ENCODE results near the gene TGFB1.

Gene TGFB1

DNA sequence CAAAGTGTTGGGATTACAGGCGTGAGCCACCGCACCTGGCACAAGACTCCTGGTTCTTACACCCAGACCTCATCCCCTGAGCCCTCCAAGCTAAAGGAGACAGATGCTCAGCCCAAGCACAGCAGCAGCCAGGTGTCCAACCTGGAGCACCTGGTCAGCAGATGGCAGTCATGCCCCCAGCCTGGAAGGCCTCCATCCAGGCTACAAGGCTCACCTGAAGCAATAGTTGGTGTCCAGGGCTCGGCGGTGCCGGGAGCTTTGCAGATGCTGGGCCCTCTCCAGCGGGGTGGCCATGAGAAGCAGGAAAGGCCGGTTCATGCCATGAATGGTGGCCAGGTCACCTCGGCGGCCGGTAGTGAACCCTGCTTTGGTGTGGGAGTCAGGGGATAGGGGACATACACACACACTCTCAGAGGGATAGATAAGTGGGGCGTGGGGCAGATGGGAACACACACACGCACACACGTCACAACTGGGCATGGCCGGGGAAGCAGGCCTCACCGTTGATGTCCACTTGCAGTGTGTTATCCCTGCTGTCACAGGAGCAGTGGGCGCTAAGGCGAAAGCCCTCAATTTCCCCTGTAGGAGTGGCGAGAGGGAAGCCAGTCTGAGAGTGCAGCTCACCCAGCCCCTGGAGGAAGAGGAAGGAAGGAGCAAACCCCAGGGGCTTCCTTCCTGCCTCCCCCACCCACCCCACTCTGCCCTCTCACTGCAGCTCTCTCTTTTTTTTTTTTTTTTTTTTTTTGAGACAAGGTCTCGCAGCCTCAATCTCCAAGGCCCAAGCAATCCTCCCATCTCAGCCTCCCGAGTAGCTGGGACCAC is 11.8 kb downstream of the TGFB1 start:
- DNase-seq (ENCODE audit: low read depth), result no peak

GRCh38 chr19:41339936-41340335 is 13.8 kb downstream of the TGFB1 start:
- DNase-seq (ENCODE audit: low read depth), result no peak

GRCh38 chr19:41335467-41335866 is 18.3 kb downstream of the TGFB1 start:
- no peak for DNase-seq (ENCODE audit: low read depth)

DNA sequence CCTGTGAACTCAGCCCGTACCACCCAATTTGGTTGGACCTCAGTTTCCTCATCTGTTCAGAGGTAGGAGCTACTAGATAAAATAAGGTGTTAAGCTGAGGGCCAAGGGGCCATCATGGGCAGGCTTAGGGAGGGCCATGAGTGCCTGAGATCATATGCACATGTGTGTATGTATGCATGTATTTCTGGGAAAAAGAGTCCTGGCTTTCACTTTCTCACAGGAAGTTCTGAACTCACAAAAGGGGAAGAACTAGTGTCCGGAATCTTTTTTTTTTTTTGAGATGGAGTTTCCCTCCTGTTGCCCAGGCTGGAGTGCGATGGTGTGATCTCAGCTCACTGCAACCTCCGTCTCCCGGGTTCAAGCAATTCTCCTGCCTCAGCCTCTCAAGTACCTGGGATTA is 18.9 kb downstream of the TGFB1 start:
- DNase-seq (ENCODE audit: low read depth), result no peak

- no peak for DNase-seq (ENCODE audit: low read depth)
These were observed 21.3 kb downstream of the TGFB1 start for GRCh38 chr19:41332468-41332867.

- DNase-seq (ENCODE audit: low read depth), result no peak
These were observed 21.7 kb downstream of the TGFB1 start for GRCh38 chr19:41332000-41332399.

DNA sequence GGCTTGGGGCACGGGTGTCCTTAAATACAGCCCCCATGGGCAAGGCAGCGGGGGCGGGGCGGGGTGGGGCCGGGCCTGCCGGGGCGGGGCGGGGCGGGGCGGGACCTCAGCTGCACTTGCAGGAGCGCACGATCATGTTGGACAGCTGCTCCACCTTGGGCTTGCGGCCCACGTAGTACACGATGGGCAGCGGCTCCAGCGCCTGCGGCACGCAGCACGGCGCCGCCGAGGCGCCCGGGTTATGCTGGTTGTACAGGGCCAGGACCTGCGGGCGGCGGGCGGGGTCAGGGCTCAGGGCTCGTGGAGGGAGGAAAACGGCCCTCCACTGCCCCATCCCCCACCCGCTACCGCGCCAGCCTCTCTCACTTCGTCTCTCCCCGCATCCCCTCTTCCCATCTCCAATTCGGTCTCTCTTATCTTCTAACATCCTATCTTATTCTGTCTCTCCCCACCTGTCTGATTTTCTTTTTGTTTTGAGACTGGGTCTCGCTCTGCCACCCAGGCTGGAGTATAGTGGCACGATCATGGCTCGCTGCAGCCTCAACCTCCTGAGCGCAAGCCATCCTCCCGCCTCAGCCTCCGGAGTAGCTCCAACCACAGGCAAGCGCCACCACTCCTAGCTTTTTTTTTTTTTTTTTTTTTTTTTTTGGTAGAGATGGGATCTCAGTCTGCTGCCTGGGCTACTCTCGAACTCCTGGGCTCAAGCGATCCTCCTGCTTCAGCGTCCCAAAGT is 22.6 kb downstream of the TGFB1 start:
- DNase-seq (ENCODE audit: low read depth), result no peak

- no peak for DNase-seq (ENCODE audit: low read depth)
These were observed 23.2 kb downstream of the TGFB1 start for GRCh38 chr19:41330481-41330880.

DNA sequence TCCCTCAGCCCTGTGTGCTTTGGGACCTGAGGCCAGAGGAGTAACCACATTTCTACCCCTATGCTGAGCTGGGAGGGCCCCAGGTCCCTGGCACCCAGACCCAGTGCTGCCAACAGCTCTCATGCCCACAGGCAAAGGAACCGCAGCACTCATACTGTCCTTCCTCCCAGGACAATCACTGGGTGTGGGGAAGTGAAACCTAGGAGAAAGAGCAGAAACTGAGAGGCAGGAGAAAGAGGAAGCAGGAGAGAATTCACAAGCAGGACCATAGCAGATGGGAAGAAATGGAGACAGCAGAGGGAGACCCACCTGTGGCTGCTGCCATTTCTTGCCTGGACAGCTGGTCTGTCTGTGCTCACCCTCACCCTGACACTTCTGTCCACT is 24.9 kb downstream of the TGFB1 start:
- DNase-seq (ENCODE audit: low read depth), result no peak

- DNase-seq (ENCODE audit: low read depth), result no peak
These were observed 25.4 kb downstream of the TGFB1 start for GRCh38 chr19:41328157-41328841.

GRCh38 chr19:41327576-41328156 is 26.1 kb downstream of the TGFB1 start:
- DNase-seq (ENCODE audit: low read depth), result no peak

DNA sequence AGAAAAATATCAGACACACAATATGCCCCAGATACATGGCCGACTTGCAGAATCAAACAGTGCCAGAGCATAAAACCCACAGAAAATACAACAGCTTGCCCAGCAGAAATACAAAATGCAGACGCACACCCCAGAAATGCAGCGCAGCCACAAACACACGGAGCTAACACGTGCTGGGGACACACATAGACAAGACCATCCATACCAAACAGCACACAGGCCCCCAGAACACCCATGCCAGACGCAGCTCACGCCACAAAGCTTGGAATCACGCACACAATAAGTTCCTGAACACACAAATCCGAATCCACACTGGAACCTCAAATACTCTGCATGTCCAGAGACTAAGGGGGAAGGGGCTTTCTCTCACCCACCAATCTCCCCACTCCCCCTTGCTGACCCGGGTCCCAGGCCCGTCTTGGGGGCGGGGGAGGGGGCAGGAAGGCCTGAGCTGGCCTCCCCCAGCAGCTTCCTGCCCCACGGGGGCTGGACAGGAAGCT is 26.6 kb downstream of the TGFB1 start:
- DNase-seq (ENCODE audit: low read depth), result no peak

GRCh38 chr19:41325947-41326706 is 27.6 kb downstream of the TGFB1 start:
- no peak for DNase-seq (ENCODE audit: low read depth)

GRCh38 chr19:41325640-41325946 is 28.1 kb downstream of the TGFB1 start:
- no peak for DNase-seq (ENCODE audit: low read depth)

- peak; percentile 44 for DNase-seq (ENCODE audit: low read depth)
These were observed 28.6 kb downstream of the TGFB1 start for GRCh38 chr19:41324921-41325639.

GRCh38 chr19:41324231-41324702 is 29.5 kb downstream of the TGFB1 start:
- DNase-seq (ENCODE audit: low read depth), result no peak

DNA sequence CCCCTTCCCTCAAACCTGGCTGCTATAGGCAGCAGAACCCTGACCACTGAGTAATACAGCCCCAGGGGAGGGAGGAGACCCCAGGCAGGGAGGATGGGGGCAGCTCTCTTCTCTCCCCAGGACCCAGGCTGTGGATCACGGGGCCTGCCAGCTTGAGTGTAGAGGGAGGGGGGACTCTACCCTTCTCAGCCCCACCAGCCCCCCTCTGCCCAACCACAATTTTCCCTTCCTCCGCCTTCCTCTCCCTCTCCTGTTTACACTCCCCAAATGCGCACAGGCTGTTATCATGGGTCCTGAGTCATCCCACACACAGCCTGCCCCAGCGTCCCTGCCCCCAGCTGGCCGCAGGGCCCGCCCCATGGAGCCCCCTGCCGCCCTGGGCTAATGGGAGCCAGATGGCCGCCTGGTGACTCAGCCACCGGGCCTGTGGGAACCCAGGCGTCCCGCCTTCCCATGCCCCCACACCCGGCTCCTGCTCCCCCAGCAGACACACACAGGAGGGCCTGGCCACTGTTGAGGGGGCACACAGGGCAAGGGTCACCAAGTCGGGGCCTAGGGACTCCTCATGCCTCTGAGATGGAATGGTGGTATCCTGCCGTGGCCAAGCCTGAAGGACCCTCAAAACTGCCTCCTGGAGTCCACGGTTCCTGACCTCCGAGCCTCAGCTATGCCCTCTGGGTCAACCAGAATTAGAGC is 30.1 kb downstream of the TGFB1 start:
- DNase-seq (ENCODE audit: low read depth), result peak; percentile 88

DNA sequence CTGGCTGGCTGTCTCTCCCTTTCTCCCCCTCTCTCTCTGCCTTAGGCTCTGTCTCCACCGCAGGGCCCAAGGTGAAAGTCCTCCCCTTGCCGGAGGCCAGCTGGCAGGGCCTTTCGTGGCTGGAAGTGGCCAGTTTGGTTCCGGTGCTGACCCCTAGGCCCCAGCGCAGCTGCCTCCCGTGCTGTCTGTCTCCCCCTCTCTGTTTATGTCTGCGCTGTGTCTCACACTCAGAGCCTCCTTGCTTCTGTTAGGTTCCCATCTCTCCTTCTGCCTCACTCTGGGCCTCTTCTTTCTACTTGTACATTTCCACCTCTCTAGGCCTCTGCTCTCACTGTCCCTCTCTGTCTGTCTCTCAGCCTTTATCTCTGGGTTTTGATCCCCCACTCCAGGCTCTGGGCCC is 30.7 kb downstream of the TGFB1 start:
- DNase-seq (ENCODE audit: low read depth), result no peak

DNA sequence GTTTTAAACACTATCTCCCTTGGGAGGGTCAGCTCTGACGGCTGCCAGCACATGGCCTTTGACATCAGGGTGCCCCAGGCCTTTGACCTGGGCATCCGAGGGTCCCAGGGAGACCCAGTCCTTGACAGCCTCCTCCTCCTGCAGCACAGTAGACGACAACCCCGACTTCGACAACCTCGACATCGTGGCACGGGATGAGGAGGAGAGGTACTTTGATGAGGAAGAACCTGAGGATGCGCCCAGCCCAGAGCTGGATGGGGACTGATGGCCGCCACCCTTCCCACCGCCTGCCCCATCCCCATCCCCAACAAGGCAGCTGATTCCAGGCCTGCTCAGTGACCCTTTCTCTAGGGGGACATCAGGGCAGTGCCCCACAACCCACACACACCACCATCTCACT is 31.3 kb downstream of the TGFB1 start:
- DNase-seq (ENCODE audit: low read depth), result no peak

- no peak for DNase-seq (ENCODE audit: low read depth)
These were observed 32.0 kb downstream of the TGFB1 start for GRCh38 chr19:41321600-41322270.
